ENCODE measurements around the gene EVX2. TPM values are rescaled to one million over a fixed set of nuclear protein-coding genes. Genes with fewer than 3 reads are reported as not detected.

EVX2 gene
- total and polyA plus RNA-seq, 9 of the 15 experiments (the other 6 are each of a cell fraction or from before 2014, with no cell fraction given): not detected

DNA sequence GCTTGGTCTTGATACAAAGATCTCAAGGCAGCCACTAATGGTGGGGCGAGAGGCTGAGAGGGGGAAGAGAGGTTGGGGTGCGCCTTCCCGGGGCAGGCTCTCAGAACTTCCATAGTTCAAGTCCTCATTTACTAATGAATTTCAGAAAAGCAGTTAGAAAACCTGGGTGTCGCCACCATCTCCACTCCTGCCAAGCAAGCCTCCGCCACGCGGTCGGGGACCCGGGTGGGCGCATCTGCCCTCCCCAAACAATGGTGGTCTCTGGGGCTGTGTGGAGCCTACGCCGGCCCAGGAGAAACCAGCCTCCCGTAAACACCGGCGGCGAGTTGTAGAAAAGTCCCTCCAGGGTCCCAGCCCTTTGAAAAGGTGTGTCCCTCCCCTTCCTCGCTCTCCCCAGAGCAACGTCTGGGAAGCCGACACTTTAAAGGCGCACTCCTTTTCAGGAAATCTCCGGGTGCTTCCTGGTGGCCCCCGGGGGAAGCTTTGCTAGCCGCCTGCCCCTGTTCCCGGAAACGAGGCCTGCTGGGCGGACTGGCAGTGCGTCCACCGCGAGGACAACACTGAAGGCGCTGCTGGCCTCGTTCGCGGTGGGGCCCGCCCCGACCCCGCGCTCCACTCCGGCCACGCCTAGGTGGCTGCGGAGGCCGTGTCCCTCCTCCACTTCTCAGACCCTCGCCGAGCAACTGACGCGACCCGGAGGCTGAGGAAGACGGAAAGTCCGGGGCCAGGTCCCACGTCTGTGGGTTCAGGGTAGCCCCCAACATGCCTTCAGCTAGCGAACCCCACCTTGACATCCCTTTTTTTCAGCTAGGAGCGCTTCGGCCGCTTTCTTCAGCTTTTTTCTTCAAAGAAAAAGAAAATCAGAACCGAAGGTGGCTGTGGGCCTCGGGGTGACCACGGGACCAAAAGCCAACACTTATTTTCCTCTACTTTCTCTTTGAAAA is 16.8 kb downstream of the EVX2 start (continued):
- TF ChIP-seq, protein P1, sequence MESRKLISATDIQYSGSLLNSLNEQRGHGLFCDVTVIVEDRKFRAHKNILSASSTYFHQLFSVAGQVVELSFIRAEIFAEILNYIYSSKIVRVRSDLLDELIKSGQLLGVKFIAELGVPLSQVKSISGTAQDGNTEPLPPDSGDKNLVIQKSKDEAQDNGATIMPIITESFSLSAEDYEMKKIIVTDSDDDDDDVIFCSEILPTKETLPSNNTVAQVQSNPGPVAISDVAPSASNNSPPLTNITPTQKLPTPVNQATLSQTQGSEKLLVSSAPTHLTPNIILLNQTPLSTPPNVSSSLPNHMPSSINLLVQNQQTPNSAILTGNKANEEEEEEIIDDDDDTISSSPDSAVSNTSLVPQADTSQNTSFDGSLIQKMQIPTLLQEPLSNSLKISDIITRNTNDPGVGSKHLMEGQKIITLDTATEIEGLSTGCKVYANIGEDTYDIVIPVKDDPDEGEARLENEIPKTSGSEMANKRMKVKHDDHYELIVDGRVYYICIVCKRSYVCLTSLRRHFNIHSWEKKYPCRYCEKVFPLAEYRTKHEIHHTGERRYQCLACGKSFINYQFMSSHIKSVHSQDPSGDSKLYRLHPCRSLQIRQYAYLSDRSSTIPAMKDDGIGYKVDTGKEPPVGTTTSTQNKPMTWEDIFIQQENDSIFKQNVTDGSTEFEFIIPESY (CRISPR knock-in tag; IDR thresholded peaks at IDR 0.05): no peak
- TF ChIP-seq, protein P2, sequence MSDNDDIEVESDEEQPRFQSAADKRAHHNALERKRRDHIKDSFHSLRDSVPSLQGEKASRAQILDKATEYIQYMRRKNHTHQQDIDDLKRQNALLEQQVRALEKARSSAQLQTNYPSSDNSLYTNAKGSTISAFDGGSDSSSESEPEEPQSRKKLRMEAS (CRISPR knock-in tag; IDR thresholded peaks at IDR 0.05): peak; percentile 25; the same call in 1 of the 2 replicates
- no peak for TF ChIP-seq XRCC4 (IDR thresholded peaks at IDR 0.05; ENCODE audit: extremely low read depth, insufficient read depth, insufficient read length)
- TF ChIP-seq ELF1 (tag; IDR thresholded peaks at IDR 0.05): peak; percentile 39; the same call in 1 of the 2 replicates
- TF ChIP-seq, protein P3, sequence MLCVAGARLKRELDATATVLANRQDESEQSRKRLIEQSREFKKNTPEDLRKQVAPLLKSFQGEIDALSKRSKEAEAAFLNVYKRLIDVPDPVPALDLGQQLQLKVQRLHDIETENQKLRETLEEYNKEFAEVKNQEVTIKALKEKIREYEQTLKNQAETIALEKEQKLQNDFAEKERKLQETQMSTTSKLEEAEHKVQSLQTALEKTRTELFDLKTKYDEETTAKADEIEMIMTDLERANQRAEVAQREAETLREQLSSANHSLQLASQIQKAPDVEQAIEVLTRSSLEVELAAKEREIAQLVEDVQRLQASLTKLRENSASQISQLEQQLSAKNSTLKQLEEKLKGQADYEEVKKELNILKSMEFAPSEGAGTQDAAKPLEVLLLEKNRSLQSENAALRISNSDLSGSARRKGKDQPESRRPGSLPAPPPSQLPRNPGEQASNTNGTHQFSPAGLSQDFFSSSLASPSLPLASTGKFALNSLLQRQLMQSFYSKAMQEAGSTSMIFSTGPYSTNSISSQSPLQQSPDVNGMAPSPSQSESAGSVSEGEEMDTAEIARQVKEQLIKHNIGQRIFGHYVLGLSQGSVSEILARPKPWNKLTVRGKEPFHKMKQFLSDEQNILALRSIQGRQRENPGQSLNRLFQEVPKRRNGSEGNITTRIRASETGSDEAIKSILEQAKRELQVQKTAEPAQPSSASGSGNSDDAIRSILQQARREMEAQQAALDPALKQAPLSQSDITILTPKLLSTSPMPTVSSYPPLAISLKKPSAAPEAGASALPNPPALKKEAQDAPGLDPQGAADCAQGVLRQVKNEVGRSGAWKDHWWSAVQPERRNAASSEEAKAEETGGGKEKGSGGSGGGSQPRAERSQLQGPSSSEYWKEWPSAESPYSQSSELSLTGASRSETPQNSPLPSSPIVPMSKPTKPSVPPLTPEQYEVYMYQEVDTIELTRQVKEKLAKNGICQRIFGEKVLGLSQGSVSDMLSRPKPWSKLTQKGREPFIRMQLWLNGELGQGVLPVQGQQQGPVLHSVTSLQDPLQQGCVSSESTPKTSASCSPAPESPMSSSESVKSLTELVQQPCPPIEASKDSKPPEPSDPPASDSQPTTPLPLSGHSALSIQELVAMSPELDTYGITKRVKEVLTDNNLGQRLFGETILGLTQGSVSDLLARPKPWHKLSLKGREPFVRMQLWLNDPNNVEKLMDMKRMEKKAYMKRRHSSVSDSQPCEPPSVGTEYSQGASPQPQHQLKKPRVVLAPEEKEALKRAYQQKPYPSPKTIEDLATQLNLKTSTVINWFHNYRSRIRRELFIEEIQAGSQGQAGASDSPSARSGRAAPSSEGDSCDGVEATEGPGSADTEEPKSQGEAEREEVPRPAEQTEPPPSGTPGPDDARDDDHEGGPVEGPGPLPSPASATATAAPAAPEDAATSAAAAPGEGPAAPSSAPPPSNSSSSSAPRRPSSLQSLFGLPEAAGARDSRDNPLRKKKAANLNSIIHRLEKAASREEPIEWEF (CRISPR knock-in tag; IDR thresholded peaks at IDR 0.05): no peak
- 0 out of 2 replicates have a peak, but pooled peaks have one; percentile 18 for TF ChIP-seq POLR2G (IDR thresholded peaks at IDR 0.05; ENCODE audit: low read depth, low read length)
- TF ChIP-seq ZNF124 (CRISPR knock-in tag; IDR thresholded peaks at IDR 0.05): 0 out of 2 replicates have a peak, but pooled peaks have one; percentile 26
- no peak for TF ChIP-seq CREB1 (IDR thresholded peaks at IDR 0.05)
- peak; percentile 26; the same call in 1 of the 2 replicates for TF ChIP-seq CREB1 (CRISPR knock-in tag; IDR thresholded peaks at IDR 0.05)
- 0 out of 2 replicates have a peak, but pooled peaks have one; percentile 44 for TF ChIP-seq NR2C2 (CRISPR knock-in tag; IDR thresholded peaks at IDR 0.05)
- no peak for TF ChIP-seq NR2C2 (tag; IDR thresholded peaks at IDR 0.05)
- TF ChIP-seq, protein P4, sequence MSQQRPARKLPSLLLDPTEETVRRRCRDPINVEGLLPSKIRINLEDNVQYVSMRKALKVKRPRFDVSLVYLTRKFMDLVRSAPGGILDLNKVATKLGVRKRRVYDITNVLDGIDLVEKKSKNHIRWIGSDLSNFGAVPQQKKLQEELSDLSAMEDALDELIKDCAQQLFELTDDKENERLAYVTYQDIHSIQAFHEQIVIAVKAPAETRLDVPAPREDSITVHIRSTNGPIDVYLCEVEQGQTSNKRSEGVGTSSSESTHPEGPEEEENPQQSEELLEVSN (IDR thresholded peaks at IDR 0.05; ENCODE audit: borderline replicate concordance in 1 of 2, extremely low read depth in 1 of 2, insufficient read depth in 1 of 2, insufficient read length in 1 of 2, low read depth in 1 of 2, low read length in 1 of 2, poor library complexity in 1 of 2, severe bottlenecking in 1 of 2): peak; percentile 18 to 69
- no peak for TF ChIP-seq ZNF384 (IDR thresholded peaks at IDR 0.05; ENCODE audit: low read depth, low read length)
- no peak for TF ChIP-seq ZNF699 (CRISPR knock-in tag; IDR thresholded peaks at IDR 0.05; ENCODE audit: insufficient replicate concordance)
- no peak for TF ChIP-seq ZFPM2 (CRISPR knock-in tag; IDR thresholded peaks at IDR 0.05)
- TF ChIP-seq, protein P5, sequence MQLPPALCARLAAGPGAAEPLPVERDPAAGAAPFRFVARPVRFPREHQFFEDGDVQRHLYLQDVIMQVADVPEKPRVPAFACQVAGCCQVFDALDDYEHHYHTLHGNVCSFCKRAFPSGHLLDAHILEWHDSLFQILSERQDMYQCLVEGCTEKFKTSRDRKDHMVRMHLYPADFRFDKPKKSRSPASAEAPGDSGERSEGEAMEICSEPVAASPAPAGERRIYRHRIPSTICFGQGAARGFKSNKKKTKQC (CRISPR knock-in tag; IDR thresholded peaks at IDR 0.05): peak; percentile 95
